ENCODE results near the gene KRTAP12-4. TPM values are rescaled to one million over a fixed set of nuclear protein-coding genes. Genes with fewer than 3 reads are reported as not detected.
"Not testable (repeated sequence)": the region's sequence is repeated elsewhere in the genome, so short reads cannot be mapped to it uniquely, and the experiment has no call there.

KRTAP12-4 gene
- total RNA-seq, 3 donors from 2014 or later: not detected

GRCh38 chr21:44695641-44696040, 41.2 kb upstream of the KRTAP12-4 start:
- no peak overlapping the region for H3K4me3 Mint-ChIP-seq
- DNase-seq (no peak), ATAC-seq (no peak)

GRCh38 chr21:44695184-44695583, 40.7 kb upstream of the KRTAP12-4 start:
- Mint-ChIP-seq H3K36me3 (ENCODE audit: insufficient read depth) (no peaks in the 10 kb centered on the region), H3K9me3 (peaks cover 18% of the 10 kb centered on the region), H3K4me3 (no peak overlapping the region), H3K27me3 (ENCODE audit: low read depth) (peaks cover 36% of the 10 kb centered on the region), H3K4me1 (ENCODE audit: low read depth) (peaks cover 20% of the 10 kb centered on the region)
- ATAC-seq: no peak
- no peak for DNase-seq

More at GRCh38 chr21:44695641-44696040, 41.2 kb upstream of the KRTAP12-4 start:
- Mint-ChIP-seq H3K36me3 (ENCODE audit: insufficient read depth) (no peaks in the 10 kb centered on the region), H3K4me1 (ENCODE audit: low read depth) (peaks cover 20% of the 10 kb centered on the region), H3K9me3 (peaks cover 18% of the 10 kb centered on the region), H3K27me3 (ENCODE audit: low read depth) (peaks cover 39% of the 10 kb centered on the region)

GRCh38 chr21:44694776-44695175, 40.3 kb upstream of the KRTAP12-4 start:
- Mint-ChIP-seq H3K9me3 (peaks cover 18% of the 10 kb centered on the region), H3K36me3 (ENCODE audit: insufficient read depth) (no peaks in the 10 kb centered on the region), H3K27me3 (ENCODE audit: low read depth) (peaks cover 34% of the 10 kb centered on the region), H3K4me1 (ENCODE audit: low read depth) (peaks cover 20% of the 10 kb centered on the region), H3K4me3 (no peak overlapping the region)
- ATAC-seq (no peak), DNase-seq (no peak)

GRCh38 chr21:44692798-44693512, 38.5 kb upstream of the KRTAP12-4 start:
- no peak overlapping the region for H3K4me3 Mint-ChIP-seq
- H3K36me3 Mint-ChIP-seq (ENCODE audit: insufficient read depth): no peaks in the 10 kb centered on the region
- peaks cover 18% of the 10 kb centered on the region for H3K9me3 Mint-ChIP-seq
- DNase-seq (no peak), ATAC-seq (no peak)
- peaks cover 19% of the 10 kb centered on the region for H3K27me3 Mint-ChIP-seq (ENCODE audit: low read depth)
- H3K4me1 Mint-ChIP-seq (ENCODE audit: low read depth): peaks cover 20% of the 10 kb centered on the region

GRCh38 chr21:44691686-44692085, 37.2 kb upstream of the KRTAP12-4 start:
- DNase-seq (no peak), ATAC-seq (no peak)
- Mint-ChIP-seq H3K27me3 (ENCODE audit: low read depth) (peaks cover 9% of the 10 kb centered on the region), H3K9me3 (peaks cover 18% of the 10 kb centered on the region), H3K36me3 (ENCODE audit: insufficient read depth) (no peaks in the 10 kb centered on the region), H3K4me3 (no peak overlapping the region), H3K4me1 (ENCODE audit: low read depth) (peaks cover 20% of the 10 kb centered on the region)

- DNase-seq; H3K36me3 Mint-ChIP-seq (ENCODE audit: insufficient read depth); H3K4me3 Mint-ChIP-seq; ATAC-seq: not testable (repeated sequence)
- Mint-ChIP-seq H3K9me3 (peaks cover 18% of the 10 kb centered on the region), H3K4me1 (ENCODE audit: low read depth) (peaks cover 20% of the 10 kb centered on the region), H3K27me3 (ENCODE audit: low read depth) (peaks cover 15% of the 10 kb centered on the region)
Measured at GRCh38 chr21:44689740-44690139, 35.3 kb upstream of the KRTAP12-4 start.

GRCh38 chr21:44687671-44688070, 33.2 kb upstream of the KRTAP12-4 start:
- Mint-ChIP-seq H3K9me3 (peaks cover 5% of the 10 kb centered on the region), H3K36me3 (ENCODE audit: insufficient read depth) (no peaks in the 10 kb centered on the region), H3K27me3 (ENCODE audit: low read depth) (peaks cover 15% of the 10 kb centered on the region), H3K4me3 (no peak overlapping the region), H3K4me1 (ENCODE audit: low read depth) (peaks cover 16% of the 10 kb centered on the region)
- DNase-seq (no peak), ATAC-seq (no peak)

- H3K36me3 Mint-ChIP-seq (ENCODE audit: insufficient read depth): no peaks in the 10 kb centered on the region
- H3K27me3 Mint-ChIP-seq (ENCODE audit: low read depth): peaks cover 15% of the 10 kb centered on the region
- ATAC-seq: no peak
- peaks cover 16% of the 10 kb centered on the region for H3K4me1 Mint-ChIP-seq (ENCODE audit: low read depth)
- no peak for DNase-seq
- no peaks in the 10 kb centered on the region for H3K9me3 Mint-ChIP-seq
- no peak overlapping the region for H3K4me3 Mint-ChIP-seq
Measured at GRCh38 chr21:44686843-44687561, 32.5 kb upstream of the KRTAP12-4 start.

GRCh38 chr21:44686000-44686781, 31.7 kb upstream of the KRTAP12-4 start:
- Mint-ChIP-seq H3K4me3 (no peak overlapping the region), H3K9me3 (no peaks in the 10 kb centered on the region), H3K4me1 (ENCODE audit: low read depth) (peaks cover 9% of the 10 kb centered on the region), H3K27me3 (ENCODE audit: low read depth) (peaks cover 14% of the 10 kb centered on the region), H3K36me3 (ENCODE audit: insufficient read depth) (no peaks in the 10 kb centered on the region)
- no peak for DNase-seq
- peak; percentile 21 to 46 for ATAC-seq

- not testable (repeated sequence) for H3K4me3 Mint-ChIP-seq; H3K4me1 Mint-ChIP-seq (ENCODE audit: low read depth); H3K36me3 Mint-ChIP-seq (ENCODE audit: insufficient read depth); DNase-seq; ATAC-seq; H3K9me3 Mint-ChIP-seq
- H3K27me3 Mint-ChIP-seq (ENCODE audit: low read depth): peaks cover 12% of the 10 kb centered on the region
Measured at GRCh38 chr21:44685050-44685449, 30.6 kb upstream of the KRTAP12-4 start.

GRCh38 chr21:44684483-44684882, 30.0 kb upstream of the KRTAP12-4 start:
- DNase-seq: no peak
- Mint-ChIP-seq H3K4me3 (no peak overlapping the region), H3K36me3 (ENCODE audit: insufficient read depth) (no peaks in the 10 kb centered on the region), H3K27me3 (ENCODE audit: low read depth) (peaks cover 12% of the 10 kb centered on the region), H3K9me3 (no peaks in the 10 kb centered on the region), H3K4me1 (ENCODE audit: low read depth) (peaks cover 6% of the 10 kb centered on the region)
- ATAC-seq: no peak

GRCh38 chr21:44684077-44684476, 29.6 kb upstream of the KRTAP12-4 start:
- DNase-seq: no peak
- H3K36me3 Mint-ChIP-seq (ENCODE audit: insufficient read depth): no peaks in the 10 kb centered on the region
- ATAC-seq: no peak

GRCh38 chr21:44682580-44683151, 28.2 kb upstream of the KRTAP12-4 start:
- peaks cover 12% of the 10 kb centered on the region for H3K27me3 Mint-ChIP-seq (ENCODE audit: low read depth)
- DNase-seq (no peak), ATAC-seq (no peak)
- H3K4me3 Mint-ChIP-seq: no peak overlapping the region
- H3K9me3 Mint-ChIP-seq: no peaks in the 10 kb centered on the region
- no peaks in the 10 kb centered on the region for H3K36me3 Mint-ChIP-seq (ENCODE audit: insufficient read depth)
- peaks cover 6% of the 10 kb centered on the region for H3K4me1 Mint-ChIP-seq (ENCODE audit: low read depth)

More at GRCh38 chr21:44684077-44684476, 29.6 kb upstream of the KRTAP12-4 start:
- H3K27me3 Mint-ChIP-seq (ENCODE audit: low read depth): peaks cover 12% of the 10 kb centered on the region
- H3K4me1 Mint-ChIP-seq (ENCODE audit: low read depth): peaks cover 6% of the 10 kb centered on the region
- no peak overlapping the region for H3K4me3 Mint-ChIP-seq
- no peaks in the 10 kb centered on the region for H3K9me3 Mint-ChIP-seq

Measured in activated T-cell treated with anti-CD3 and anti-CD28 coated beads, Interleukin-2, amount 50 U/mL, for 4 hours (primary cell).